Stimulated activated CD8-positive, alpha-beta memory T cell treated with anti-CD3 and anti-CD28 coated beads, Interleukin-4, amount 100 ng/mL, for 1 hour (primary cell): ENCODE data around the gene LYSMD2.
A peak's percentile ranks its signal among the peaks of the same experiment; 100 is the strongest.

ENCODE experiments used
- DNase-seq, 2 donors: peaks; one replicate each; pipeline ENCODE4 v3.0.0-alpha.2; 2020; ENCODE audit warnings: low read depth in 2 of 2, low spot score in 1 of 2

LYSMD2 gene

DNA sequence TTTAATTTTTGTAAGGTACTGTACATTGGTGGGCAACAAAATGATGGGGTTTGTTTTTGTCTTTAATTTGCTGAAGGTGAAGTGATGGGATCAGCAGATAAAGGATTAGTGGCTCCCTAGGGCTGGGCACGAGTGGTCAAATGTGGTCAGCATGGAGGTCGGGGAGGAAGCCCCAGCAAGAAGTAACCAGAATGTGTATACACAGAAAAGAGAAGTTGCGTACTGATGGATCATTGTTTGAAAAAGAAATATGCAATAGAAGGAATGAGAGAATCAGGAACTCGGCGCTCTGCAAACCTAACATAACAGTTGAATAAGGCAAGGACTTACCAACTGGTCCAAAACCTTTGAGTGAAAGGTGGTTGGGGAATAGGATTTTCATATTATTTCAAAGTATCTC is 15.4 kb upstream of the LYSMD2 start:
- no peak for DNase-seq

DNA sequence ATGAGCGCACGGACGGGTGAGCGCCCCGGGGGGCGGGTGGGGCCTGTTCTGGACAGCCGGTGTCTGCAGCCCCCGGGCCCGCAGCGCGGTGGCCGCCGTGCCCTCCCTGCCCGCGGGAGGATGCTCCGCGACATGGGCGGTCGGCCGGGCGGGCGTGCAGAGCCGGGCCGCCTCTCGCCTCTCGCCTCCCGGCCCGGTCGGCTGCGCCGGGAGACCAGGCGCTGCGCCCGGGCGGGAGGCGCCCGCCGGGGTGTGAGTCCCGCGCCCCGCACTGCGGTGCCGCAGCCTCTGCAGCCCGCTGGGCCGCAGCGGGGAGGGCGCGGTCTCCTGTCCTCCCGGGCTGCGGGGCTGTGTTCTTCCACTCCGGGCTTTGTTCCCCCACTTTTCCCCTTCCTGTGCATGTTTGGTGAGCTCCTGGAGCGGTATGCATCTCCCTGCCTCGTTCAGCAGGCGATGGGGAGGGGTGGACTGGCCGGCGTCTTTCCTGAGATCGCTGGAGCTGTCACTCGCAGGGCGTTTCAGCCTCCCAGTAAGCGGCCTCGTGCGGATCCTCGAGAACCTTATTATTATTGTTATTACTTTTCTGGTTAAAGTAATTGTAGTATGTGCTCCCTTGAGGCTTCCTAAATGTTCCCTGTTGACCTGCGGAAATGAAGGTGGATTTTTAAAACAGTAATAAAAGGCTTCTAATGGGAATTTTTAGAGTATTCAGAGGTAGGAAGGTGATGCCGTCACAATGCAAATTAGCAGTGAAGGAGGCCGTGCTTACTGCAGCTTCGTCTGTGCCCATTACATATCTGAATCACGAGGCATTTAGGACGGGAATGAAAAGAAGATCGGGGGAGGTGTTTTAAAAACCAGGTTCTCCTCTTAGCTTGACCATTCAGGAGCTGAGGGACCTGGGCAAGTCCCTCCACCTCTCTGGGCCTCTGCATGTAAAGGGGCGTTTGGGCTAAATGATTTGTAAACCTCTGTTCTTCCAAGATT is 14.5 kb upstream of the LYSMD2 start:
- DNase-seq = no peak

DNA sequence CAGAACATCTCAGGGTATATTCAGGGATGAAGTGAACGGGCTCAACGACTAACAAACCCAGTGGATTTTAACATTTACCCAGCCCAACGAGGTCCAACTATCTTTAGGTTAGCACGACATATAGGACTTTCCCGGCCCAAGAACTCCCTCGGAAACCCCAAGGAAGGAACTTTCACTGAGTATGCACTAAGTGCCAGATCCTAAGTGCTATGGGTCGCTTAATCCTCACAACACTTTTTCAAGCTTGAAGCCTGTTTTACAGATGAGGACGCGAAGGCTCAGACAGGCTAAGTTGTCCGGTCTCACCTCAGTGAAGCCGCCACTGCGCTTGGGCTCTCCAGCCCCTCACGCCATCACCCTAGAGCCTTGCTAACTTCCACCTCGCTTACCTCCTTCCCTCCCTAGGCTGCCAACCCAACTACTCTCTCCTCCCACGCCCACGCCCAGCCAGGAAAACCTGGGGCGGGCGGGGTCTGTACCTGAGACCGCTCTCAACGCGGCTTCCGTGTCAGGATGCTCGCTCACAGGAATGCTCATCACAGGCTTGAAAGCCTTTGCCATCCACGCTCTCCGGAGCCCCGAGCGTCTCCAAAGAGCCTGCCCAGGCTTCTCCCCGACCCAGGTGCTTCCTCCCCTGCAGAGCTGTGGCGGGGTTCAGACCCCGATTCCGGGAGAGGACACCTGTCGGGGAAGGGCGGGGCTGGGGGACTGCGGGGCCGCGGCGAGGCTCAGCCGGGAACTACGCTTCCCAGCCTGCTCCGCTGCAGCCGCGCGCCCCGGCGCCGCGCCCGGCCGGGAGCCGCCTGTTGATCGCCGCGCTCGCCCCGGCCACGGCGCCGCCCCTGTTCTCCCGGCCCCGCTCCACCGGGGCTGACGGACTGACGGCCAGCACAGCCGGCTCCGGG is 13.6 kb upstream of the LYSMD2 start, which contains the start of gene TMOD2:
Gene TMOD2 (plus strand): TSS at position 806 of the 905 bp plus-strand sequence. CDS start 14,845 bp downstream, outside the sequence.
- DNase-seq = peak in 1 of 2 donors; percentile 13

DNA sequence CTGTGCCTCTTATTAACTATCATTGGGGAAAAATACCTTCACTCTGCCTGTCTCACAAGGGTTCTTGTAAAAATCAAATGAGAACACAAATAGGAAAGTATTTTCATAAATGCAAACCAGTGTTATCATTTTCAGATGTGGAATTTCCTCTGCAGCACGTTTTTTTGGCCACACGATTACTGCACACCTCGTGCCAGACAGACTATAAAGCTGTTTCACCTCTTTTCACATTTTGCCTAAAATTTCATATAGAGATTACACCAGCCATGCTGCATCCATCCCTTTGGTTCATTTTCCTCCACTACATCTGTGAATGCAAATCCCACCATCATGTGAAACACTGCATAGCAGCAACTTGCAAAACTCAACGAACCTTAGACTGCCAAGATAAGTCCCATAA is 12.7 kb upstream of the LYSMD2 start:
- no peak for DNase-seq

DNA sequence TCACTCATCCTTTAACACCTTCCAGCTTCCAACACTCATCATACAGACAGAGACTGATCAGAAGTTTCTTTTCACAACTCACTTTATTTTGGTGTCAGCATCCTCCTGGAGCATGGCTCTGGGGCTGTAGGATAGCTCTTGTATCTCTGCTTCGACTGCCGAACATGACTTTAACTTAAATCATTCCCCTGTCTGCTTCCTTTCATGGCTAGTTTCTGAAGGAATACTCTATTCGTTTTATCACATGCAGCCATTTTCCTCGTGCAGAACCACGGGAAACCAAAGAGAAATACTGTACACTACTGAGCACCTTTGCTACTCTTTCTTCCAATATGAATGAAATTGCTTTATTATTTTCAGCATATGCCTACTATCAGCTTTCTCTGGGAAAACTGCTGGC is 11.9 kb upstream of the LYSMD2 start:
- DNase-seq = no peak

DNA sequence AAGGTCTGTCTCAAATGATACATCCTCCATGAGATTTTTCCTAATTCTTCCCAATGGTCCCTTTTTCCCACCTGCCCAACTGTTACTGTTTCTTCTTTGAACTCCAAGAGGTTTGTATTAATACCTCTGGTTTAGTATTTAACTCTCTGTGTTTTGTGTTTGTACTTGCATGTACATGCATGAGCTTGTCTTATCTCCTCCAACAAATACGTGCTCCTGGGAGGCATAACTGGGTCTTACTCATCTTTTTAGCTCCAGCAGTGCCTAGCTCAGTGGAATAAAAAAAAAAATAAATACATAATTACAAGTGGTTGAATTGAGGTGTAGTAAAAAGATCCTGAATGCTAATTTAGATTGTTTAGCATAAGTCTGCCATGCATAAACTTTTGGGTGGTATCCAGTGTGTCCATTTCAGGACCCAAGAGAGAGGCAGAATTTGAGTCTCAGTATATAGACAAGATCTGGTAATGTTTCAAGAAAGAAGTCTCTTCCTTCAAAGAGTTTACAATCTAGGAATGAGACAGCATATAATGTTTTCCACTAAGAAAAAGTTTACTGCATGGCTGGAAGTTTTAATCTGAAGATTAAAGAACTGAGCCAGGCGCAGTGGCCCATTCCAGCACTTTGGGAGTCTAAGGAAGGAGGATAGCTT is 1.7 kb upstream of the LYSMD2 start:
- DNase-seq = no peak

DNA sequence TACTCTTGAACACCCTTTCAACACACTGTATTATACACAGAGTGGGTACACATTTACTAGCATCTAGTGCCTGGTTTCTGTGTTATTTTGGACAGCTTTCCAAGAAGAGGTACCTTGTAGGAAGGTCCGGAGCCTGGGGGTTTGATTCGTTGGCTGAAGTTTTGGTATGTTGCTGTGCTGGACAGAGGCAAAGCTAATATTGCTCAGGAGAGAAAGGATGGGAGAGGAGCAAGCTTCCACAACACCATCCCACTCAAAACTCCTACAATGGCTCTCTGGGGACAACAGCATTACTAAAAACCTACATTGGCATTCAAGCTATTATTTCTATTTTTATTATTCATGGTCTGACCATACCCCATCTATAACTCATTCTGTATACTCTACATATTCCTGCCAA is 1.1 kb upstream of the LYSMD2 start:
- no peak for DNase-seq

DNA sequence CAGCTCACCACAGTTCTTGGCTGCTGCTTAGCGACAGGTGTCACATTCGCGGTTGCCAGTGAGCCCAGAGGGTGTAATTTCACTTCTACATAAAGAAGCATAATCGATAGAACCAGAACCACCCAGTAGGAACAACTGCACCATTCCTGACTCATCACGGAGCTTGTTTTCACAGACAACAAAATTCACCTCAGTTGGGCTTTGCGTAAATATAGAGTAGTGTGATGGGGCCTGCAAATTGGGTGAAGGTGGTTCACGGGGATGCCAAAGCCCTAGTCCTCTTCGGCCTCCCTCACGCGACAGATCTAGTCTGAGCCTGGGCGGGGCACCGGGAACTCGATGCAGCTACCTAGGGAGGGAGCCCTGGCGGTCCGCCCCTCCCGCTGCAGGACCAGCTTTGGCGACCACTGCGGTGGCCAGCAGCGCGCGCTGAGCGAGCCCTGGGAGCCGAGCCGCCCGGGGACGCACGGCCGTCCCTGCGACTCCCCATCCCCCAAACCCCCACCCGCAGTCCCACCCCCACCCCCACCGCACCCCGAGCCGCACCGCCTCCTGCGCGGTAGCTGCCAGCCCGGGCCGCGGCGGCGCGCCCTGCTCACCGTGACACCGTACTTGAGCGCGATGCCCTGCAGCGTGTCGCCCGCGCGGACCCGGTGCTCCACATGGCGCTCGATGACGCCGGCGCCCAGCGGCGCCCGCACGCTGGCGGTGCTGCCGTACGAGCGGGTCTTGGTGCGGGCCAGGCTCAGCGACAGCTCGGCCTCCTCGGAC is 519 bp downstream of the LYSMD2 start:
- peak in 1 of 2 donors; percentile 27 for DNase-seq

DNA sequence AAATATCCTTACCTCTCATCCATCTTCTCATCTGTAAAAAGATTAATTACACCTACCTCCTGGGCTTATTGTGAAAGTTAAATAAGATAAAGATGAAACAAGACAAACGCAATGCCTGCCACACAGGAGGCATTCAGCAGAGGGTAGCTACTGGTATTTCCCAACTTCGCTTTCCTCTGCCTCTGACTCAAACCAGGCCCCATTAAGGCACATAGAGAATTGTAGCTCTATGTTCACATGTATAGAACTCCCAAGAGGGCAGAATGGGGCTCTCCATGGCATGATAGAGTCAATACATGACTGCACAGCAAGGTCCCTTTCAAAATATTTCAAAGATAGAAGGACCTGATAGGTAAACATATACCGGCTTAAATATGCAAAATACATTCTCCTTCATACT is 1.4 kb downstream of the LYSMD2 start:
- no peak for DNase-seq

DNA sequence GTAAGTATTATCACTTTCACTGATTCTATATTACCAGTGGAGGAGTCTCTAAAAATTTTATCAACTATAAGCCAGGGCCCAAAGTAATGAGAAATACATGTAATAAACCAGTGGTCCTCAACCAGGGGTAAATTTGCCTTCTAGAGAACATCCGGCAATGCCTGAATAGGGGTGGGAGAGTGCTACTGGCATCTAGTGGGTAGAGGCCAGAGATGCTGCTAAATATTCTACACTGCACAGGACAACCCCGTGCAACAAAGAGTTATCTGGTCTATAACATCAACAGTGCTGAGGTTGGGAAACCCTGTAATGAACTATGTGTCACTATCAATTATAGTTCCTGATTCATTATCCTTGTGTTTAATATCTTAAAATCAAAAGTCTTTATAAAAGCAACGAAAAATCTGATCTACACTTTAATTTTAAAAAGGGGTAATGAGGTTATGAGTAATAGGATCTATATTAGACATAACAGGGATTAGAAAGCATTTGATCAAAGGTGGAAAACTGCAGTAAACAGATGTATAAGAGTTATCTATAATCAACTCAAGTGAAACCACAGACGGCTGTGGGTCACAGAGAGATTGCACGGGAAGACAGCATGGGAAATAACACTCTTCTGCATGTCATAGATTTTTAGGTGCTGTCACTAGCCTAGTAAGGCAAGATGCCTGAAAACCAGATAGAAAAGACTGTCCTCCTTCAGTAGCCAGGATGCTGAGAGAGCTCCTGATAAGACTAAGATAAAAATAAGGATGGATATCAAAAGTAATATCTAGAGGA is 2.0 kb downstream of the LYSMD2 start:
- DNase-seq = no peak

DNA sequence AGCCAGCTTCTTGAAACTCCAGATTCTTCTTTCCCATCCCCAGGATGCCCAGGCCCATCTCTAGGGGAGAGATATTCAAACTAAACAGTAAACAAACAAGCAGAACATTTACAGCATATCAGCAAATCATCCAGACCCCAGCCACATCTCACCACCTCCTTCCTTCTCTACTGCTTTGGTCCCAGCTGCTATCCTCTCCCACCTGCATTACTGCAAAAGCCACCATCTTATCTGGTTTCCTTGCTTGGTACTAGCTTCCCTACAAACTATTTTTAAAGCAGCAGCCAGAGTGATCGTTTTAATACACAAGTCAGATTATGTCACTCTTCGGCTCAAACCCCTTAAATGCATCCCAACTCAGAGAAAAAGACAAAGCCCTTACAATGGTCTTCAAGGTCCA is 4.8 kb downstream of the LYSMD2 start:
- no peak for DNase-seq

DNA sequence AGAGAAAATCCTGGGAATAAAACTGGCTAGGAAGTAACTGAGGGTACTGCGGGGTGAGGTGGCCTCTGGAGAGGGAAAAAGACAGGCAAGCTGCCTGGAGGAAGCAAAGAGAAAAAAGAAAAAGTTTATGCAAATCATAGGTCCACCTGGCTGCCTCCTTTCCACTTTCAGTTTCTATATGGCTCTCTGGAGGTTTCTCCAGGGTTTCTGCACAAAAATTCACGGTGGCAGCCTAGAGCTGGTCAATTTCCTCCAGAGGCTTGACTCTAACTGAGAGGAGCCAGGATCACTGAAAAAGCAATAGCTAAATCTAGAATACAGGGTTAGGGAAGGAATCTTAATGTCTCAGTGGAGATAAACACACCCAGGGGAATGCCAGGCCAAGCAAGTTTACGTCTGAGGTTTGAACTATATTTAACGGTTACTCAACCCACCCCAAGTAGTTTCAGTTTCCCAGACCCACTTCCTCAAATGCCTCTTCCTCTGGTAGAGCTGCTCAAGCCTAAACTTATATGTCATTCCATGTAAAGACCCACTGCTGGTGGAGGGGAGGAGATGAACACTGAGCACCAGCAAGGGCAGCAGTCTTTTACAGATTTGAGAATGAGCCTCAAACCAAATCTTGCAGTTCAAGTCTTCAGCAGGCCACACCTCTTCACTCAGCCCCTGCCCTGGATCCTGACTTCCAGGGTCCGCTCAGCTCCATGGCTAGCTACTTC is 5.7 kb downstream of the LYSMD2 start:
- no peak for DNase-seq

DNA sequence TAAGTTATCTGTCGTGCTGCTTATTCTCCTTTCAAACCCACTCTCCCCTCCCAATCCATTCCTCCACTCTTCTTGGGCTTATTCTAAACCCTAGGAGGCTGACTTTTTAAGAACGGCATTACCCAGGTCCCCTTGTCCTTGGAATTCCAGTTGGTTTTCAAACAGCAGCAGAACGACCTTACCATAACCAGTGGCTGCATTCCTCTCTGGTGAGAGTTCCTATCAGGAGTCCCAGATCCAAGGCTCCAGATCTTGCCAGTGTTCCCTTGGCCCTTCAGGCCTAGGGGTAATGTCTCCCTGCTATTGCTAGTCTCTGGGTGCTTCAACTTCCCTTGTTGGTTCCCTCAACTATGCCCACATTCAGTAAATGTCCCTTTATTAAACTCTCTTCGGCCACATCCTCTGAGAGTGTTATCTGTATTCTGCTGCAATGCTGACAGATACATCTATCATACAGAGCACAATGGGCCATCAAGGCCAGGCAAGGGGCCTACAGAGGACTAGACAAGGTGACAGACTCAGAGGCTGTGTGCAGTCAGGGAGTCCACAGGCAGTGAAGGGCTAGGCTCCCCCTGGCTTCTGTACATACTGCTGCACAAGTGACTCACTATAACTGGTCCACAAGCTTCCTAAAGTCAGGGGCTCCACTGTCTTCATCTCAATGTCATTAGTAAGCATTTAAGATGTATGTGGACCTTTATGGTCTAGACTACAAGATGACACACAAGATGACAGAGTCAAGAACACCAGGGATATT is 10.1 kb downstream of the LYSMD2 start:
- DNase-seq = no peak

DNA sequence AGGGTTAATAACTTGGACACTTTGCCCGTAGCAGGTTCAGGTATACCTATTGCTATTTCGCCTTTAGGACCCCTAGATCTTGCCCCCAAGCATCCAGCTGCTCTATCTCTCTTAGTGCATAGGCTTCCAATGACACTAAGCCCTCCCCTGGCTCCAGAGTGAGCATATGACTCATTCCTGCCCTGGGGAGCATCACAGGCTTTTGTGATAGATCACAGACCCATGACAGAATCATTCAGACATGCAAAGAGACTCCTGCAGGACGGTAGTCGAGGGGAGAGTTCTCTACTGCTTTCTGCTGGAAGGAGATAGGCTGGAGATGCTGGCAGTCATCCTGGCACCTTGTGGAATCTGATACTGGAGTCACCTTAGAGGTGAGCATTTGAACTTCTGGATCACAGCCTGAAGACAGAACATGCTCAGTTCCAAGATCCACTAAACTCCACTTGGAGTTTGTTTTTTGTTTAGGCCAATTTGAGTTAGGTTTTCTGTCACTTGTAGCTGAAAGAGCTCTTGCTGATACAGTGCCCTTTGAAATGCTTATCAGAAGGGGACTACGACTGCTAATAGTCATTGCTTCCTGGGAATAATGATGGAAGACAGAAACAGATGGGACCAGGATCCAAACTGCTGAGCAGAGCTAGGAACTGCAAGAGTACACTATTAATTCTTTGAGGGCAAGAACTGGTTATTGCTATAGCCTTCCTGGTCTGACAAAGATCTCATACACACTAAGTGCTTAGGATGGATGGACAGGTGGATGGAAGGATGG is 11.0 kb downstream of the LYSMD2 start:
- DNase-seq = peak in 1 of 2 donors; percentile 15

DNA sequence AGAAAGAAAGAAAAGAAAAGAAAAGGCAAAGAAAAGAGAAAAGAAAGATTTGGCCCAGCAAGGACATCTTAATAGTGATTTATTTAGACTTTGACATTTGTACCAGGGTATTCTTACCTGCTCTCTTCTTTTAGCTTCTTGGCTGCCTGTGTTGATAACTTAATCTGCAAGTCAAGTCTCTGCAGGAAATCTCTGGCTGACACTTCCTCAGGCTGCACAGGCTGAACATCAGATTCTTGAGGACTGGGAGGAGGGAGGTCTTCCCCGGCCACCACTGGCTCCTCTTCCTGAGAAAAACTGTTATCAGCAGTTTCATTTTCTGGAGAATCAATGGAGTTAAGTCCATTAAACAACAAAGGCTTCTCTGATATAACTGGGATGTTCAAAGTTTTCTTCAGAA is 12.8 kb downstream of the LYSMD2 start:
- DNase-seq = no peak

DNA sequence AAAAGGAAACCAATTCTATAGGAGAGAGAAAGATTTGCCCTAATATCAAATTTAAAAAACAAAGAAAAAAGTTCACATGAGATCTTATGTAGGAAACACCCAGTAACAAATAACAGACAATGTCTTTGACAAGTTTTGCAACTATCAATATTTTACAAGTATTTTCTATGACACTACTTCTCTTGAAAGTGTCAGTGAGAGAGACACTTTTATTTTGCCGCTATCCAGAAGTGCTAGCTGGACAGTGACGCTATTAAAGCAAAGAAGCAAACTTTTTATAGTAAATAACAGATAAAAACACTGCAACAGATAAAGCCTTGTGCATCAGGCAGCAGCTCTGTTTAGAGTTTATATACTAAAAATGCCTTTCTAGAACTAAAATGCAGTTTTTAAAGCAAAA is 13.3 kb downstream of the LYSMD2 start:
- no peak for DNase-seq

DNA sequence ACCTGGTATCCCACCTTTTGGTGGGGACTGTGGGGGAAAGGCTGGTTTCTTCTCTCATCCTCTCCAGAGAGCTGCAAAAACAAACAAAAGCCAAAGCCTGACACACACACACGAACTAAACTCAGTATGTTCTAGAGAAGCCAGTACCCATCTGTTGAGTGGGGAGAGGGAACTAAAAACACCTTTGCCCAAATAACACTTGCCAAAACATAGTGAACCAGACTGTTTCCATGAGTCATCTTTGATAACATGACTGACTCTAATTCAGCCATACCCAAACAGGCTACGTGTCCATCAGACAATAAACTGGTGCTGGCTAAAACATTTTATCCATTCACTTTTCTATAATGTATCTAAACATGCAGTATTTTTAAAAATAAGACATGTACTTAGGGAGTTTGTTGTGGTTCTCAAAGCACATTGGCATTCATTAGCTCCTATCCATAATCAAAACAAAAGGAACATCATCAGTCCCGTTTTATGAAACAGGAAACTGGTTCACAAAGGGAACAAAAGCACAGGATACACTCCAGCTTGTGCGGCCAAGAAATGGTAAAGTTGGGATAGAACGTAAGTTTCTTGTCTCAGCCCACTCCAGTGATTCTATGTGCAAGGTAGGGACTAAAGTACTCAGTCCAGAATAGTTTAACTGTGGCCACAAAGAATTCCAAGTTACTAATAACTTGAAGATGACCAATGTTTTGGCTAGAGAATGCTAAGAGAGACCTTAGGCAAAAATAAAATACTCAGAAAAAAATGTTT is 16.1 kb downstream of the LYSMD2 start:
- DNase-seq = no peak
